ENCODE measurements around the gene LRPAP1.

LRPAP1 gene

DNA sequence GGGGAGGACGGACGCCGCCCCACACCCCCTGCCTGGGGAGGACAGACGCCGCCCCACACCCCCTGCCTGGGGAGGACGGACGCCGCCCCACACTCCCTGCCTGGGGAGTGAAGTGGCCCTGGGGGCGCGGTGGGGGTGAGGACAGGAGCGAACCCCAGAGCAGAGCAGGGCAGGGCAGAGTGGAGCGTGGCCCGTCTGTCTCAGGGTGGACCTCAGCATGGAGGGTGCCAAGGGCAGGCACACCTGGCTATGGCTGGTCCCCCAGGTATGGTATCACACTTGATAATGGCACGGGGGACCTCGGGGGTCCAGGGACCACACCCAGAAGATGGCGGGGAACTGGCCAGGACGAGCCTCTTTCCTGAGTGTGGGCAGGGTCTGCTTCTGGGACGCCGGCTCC is 9.6 kb downstream of the LRPAP1 start:
- TF ChIP-seq, protein P1, sequence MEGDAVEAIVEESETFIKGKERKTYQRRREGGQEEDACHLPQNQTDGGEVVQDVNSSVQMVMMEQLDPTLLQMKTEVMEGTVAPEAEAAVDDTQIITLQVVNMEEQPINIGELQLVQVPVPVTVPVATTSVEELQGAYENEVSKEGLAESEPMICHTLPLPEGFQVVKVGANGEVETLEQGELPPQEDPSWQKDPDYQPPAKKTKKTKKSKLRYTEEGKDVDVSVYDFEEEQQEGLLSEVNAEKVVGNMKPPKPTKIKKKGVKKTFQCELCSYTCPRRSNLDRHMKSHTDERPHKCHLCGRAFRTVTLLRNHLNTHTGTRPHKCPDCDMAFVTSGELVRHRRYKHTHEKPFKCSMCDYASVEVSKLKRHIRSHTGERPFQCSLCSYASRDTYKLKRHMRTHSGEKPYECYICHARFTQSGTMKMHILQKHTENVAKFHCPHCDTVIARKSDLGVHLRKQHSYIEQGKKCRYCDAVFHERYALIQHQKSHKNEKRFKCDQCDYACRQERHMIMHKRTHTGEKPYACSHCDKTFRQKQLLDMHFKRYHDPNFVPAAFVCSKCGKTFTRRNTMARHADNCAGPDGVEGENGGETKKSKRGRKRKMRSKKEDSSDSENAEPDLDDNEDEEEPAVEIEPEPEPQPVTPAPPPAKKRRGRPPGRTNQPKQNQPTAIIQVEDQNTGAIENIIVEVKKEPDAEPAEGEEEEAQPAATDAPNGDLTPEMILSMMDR (IDR thresholded peaks at IDR 0.05; ENCODE audit: borderline replicate concordance, insufficient read depth, low read depth, low read length): no peak
- no peak overlapping the region for H3K4me3 ChIP-seq (ENCODE audit: low read depth, low read length)

DNA sequence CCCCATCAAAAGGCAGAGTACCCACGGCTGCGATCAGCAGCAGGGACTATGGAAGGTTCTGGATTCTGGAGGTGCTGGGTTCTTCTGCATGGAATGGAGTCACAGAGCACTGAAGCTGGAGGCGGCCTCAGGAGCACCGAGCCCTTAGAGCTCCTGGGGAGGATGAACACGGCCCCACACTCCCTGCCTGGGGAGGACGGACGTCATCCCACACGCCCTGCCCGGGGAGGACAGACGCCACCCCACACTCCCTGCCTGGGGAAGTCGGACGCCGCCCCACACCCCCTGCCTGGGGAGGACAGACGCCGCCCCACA is 9.9 kb downstream of the LRPAP1 start:
- TF ChIP-seq, protein P1 (IDR thresholded peaks at IDR 0.05; ENCODE audit: borderline replicate concordance, insufficient read depth, low read depth, low read length): no peak

GRCh38 chr4:3521621-3522325 is 10.4 kb downstream of the LRPAP1 start:
- TF ChIP-seq, protein P1 (IDR thresholded peaks at IDR 0.05; ENCODE audit: borderline replicate concordance, insufficient read depth, low read depth, low read length): no peak
- H3K4me3 ChIP-seq (ENCODE audit: low read depth, low read length): no peak overlapping the region

More for the DNA sequence above, 9.9 kb downstream of the LRPAP1 start:
- H3K4me3 ChIP-seq (ENCODE audit: low read depth, low read length): no peak overlapping the region

DNA sequence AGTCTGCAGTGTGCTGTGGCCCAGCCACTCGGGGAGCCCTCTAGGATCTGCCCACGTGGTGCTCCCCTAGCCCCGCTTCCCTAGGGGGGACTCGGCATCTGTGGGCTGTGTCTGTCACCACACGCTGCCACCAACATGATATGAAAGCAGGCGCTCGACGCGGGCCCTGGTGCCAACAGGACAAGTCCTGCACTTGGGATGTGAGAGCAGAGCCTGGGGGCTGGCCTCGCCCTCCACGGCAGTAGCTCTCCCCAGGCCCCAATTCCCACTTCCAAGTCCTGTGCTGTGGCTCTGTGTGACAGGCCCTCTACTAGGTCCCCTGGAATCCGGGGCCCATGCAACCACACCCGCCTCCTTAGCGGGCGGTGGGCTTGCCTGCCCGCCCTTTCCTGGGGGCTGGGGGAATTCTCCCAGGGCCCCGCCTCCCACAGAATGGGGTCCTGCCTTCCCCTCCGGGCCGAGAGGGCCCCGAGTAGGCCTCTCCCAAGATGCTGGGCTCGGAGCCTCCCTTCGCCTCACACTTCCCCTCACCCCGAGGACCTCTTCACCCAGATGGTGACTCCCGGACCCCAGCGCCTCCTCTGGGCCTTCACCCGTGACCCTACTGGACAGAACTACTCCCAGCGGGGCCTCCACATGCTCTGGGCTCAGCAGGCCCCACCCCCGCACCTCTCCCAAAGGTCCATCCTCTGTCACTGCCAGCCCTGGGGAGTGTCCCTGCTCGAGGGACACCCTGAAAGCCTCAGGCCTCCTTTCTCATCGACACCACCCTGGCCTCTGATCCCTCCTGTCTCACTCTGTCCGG is 11.2 kb downstream of the LRPAP1 start:
- H3K4me3 ChIP-seq (ENCODE audit: low read depth, low read length): no peak overlapping the region
- TF ChIP-seq, protein P1 (IDR thresholded peaks at IDR 0.05; ENCODE audit: borderline replicate concordance, insufficient read depth, low read depth, low read length): no peak

DNA sequence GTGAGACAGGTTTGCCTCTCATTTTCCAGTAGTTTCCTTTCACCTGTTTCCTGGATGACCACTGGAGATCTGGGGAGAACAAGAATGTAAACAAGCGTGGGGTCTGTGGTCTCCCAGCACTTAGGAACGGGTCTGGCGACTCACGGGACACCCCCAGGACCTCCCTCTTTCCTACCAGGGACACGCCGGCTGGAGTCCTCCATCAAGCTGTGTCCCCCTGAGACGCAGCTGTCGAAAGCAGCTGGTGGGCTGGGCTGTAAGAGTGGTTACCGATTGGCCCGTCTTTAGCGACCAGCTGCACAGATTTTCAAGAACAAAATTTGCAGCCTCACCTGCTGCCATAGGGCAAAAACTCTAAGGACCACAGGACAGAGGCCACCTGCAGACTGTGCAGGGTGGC is 11.9 kb downstream of the LRPAP1 start:
- no peak overlapping the region for H3K4me3 ChIP-seq (ENCODE audit: low read depth, low read length)
- TF ChIP-seq, protein P1 (IDR thresholded peaks at IDR 0.05; ENCODE audit: borderline replicate concordance, insufficient read depth, low read depth, low read length): no peak

GRCh38 chr4:3519468-3520264 is 12.6 kb downstream of the LRPAP1 start:
- TF ChIP-seq, protein P1 (IDR thresholded peaks at IDR 0.05; ENCODE audit: borderline replicate concordance, insufficient read depth, low read depth, low read length): no peak
- no peak overlapping the region for H3K4me3 ChIP-seq (ENCODE audit: low read depth, low read length)
